Panc1 (cell line): ENCODE data around the gene TMCC1. TPM values are rescaled to one million over a fixed set of nuclear protein-coding genes. Genes with fewer than 3 reads are reported as not detected.
A peak's percentile ranks its signal among the peaks of the same experiment; 100 is the strongest.

Experiments used
- ATAC-seq: fragments of 200-7000 bp; cut with Tn5 transposase; 2 replicates; pipeline ENCODE4 v1.9.1; 2020; ENCODE audit warnings: mild to moderate bottlenecking, moderate library complexity
- BruUV-seq: library from RNA; stranded (reverse); fragments of 400-500 nt; replicated peaks from 2 replicates; lab custom pipeline; 2021; lab: Mats Ljungman, UMichigan
- CTCF ChIA-PET: fragments of 300-600 bp; sonication (Branson Sonifier 250); formaldehyde crosslinking; loops from one replicate; lab custom pipeline; 2022; ENCODE audit warnings: antibody characterized with exemption; lab: Charles Lee
- POLR2A ChIA-PET: fragments of 300-600 bp; sonication (Branson Sonifier 250); formaldehyde crosslinking; loops from one replicate; lab custom pipeline; 2022; ENCODE audit warnings: antibody characterized with exemption; lab: Charles Lee
- DNase-seq: peaks from one replicate; pipeline ENCODE4 v3.0.0-alpha.2; 2010; ENCODE audit warnings: low read depth, low spot score
- H3K27ac ChIP-seq: 2 replicates; pipeline ENCODE4 v1.5.1; 2011; ENCODE audit warnings: mild to moderate bottlenecking, low read length, inconsistent platforms
- H3K27me3 ChIP-seq: fragments of 200-500 bp; sonication (Bioruptor generic); 2 replicates; pipeline ENCODE4 v1.6.0; 2014; ENCODE audit warnings: low read length, inconsistent platforms; ENCODE audit not compliant: control insufficient read depth, insufficient read depth
- H3K36me3 ChIP-seq: fragments of 200-500 bp; sonication (Bioruptor generic); 2 replicates; pipeline ENCODE4 v1.5.1; 2014; ENCODE audit warnings: inconsistent platforms, mild to moderate bottlenecking, low read length, moderate library complexity; ENCODE audit not compliant: control insufficient read depth, insufficient read depth
- H3K4me1 ChIP-seq: 2 replicates; pipeline ENCODE4 v1.5.1; 2011; ENCODE audit warnings: inconsistent platforms, mild to moderate bottlenecking, low read length, moderate library complexity; ENCODE audit not compliant: control insufficient read depth, insufficient read depth
- H3K4me3 ChIP-seq, 2 experiments: 2 replicates each; pipeline ENCODE4 v1.5.1; 2011 to 2012; ENCODE audit warnings: low read depth in 2 of 2, low read length in 2 of 2, mild to moderate bottlenecking in 2 of 2, inconsistent platforms in 1 of 2, moderate library complexity in 1 of 2
- H3K9me3 ChIP-seq: fragments of 200-500 bp; sonication (Bioruptor generic); 2 replicates; pipeline ENCODE4 v1.5.1; 2014; ENCODE audit warnings: low read depth, mild to moderate bottlenecking, inconsistent platforms, low read length, moderate library complexity; ENCODE audit not compliant: control insufficient read depth, insufficient read depth
- POLR2AphosphoS5 ChIP-seq: IDR thresholded peaks from 2 replicates; pipeline ENCODE4 v1.6.1; 2012; ENCODE audit warnings: mild to moderate bottlenecking, low read depth, low read length, moderate library complexity
- REST ChIP-seq, 2 experiments: IDR thresholded peaks; 2 replicates each; pipeline ENCODE4 v1.6.1; 2011 to 2012; ENCODE audit warnings: low read depth in 2 of 2, control low read depth in 1 of 2, low read length in 1 of 2, mild to moderate bottlenecking in 1 of 2, moderate library complexity in 1 of 2; ENCODE audit not compliant: insufficient read depth in 1 of 2
- SIN3A ChIP-seq: IDR thresholded peaks from 2 replicates; pipeline ENCODE4 v1.6.1; 2012; ENCODE audit warnings: low read depth, mild to moderate bottlenecking, low read length, moderate library complexity, borderline replicate concordance; ENCODE audit not compliant: insufficient read depth
- TCF7L2 ChIP-seq: IDR thresholded peaks from 2 replicates; pipeline ENCODE4 v1.6.1; 2011; ENCODE audit warnings: mild to moderate bottlenecking, low read depth, low read length, inconsistent platforms
- in situ Hi-C: cut with HindIII; loops from 2 replicates; pipeline ENCODE4 v1.10.0; 2016; ENCODE audit warnings: low sequenced_read_pairs, low pct_unique_long_range_greater_than_20kb
- intact Hi-C: fragments of 100-400 bp; cut with micrococcal nuclease; formaldehyde crosslinking; loops from one replicate; pipeline ENCODE4 v1.10.0; 2022; ENCODE audit not compliant: unreplicated experiment
- total RNA-seq: library from RNA; stranded (reverse); gene quantifications from one replicate; pipeline ENCODE4 v1.2.1, GENCODE V29; 2021; ENCODE audit not compliant: unreplicated experiment
- TF ChIP-seq, protein P1 (sequence below): fragments of 450-650 bp; IDR thresholded peaks from 2 replicates; pipeline ENCODE4 v1.5.1; 2017; ENCODE audit warnings: mild to moderate bottlenecking

TMCC1 gene
- total RNA-seq, 1 experiment from 2014 or later = 33.2 TPM

GRCh38 chr3:129616291-129616690 lies 277.2 kb downstream of the TMCC1 start:
- no peak overlapping the region for H3K4me3 ChIP-seq
- H3K27ac ChIP-seq = no peak overlapping the region
- DNase-seq (no peak), ATAC-seq (no peak)
- intact Hi-C loops (no loop called here), in situ Hi-C loops (no loop called here)
- ChIA-PET CTCF (no interaction called here), POLR2A (no interaction called here)
- TF ChIP-seq REST (IDR thresholded peaks at IDR 0.05; ENCODE audit: insufficient read depth in 1 of 2, low read depth in 2 of 2, low read length in 1 of 2) = no peak
- TF ChIP-seq TCF7L2 = no peak
- TF ChIP-seq, protein P1, sequence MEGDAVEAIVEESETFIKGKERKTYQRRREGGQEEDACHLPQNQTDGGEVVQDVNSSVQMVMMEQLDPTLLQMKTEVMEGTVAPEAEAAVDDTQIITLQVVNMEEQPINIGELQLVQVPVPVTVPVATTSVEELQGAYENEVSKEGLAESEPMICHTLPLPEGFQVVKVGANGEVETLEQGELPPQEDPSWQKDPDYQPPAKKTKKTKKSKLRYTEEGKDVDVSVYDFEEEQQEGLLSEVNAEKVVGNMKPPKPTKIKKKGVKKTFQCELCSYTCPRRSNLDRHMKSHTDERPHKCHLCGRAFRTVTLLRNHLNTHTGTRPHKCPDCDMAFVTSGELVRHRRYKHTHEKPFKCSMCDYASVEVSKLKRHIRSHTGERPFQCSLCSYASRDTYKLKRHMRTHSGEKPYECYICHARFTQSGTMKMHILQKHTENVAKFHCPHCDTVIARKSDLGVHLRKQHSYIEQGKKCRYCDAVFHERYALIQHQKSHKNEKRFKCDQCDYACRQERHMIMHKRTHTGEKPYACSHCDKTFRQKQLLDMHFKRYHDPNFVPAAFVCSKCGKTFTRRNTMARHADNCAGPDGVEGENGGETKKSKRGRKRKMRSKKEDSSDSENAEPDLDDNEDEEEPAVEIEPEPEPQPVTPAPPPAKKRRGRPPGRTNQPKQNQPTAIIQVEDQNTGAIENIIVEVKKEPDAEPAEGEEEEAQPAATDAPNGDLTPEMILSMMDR = no peak
- TF ChIP-seq SIN3A = no peak
- no peak for TF ChIP-seq POLR2AphosphoS5
- no peaks in the 10 kb centered on the region for H3K27me3 ChIP-seq
- no peaks in the 10 kb centered on the region for H3K9me3 ChIP-seq
- no peaks in the 10 kb centered on the region for H3K36me3 ChIP-seq
- peaks cover 23% of the 10 kb centered on the region for H3K4me1 ChIP-seq
- BruUV-seq = no TSS peak

DNA sequence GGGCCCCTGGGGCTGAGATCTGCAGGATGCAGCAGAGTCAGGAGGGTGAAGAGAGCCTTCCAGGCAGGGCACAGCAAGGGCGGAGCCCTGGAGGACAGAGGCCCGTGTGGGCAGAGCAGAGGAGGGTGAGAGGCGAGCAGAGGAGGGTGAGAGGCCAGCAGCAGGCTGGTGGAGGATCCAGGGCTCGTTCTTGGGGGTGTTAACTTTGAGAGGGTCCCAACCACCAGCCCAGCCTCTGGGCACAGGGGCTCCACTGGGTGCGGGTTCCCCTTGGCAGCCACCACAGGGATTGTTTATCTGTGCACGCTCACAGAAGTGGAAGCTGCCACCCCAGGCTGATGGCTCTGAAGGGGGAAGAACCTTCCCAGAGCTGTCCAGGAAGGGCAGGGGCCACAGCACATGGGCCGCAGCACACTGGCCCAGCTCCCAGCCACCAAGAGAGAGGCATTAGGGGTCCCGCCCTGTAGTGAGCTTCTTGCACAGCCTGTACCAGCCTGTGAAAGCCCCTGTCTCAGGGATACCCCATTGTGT lies 277.7 kb downstream of the TMCC1 start:
- BruUV-seq = no TSS peak
- Histone ChIP-seq H3K27ac (no peak overlapping the region), H3K9me3 (no peaks in the 10 kb centered on the region), H3K27me3 (no peaks in the 10 kb centered on the region), H3K36me3 (no peaks in the 10 kb centered on the region), H3K4me3 (no peak overlapping the region), H3K4me1 (peaks cover 23% of the 10 kb centered on the region)
- POLR2A ChIA-PET = no interaction called here
- ATAC-seq = peak; percentile 27; the same call in 1 of the 2 replicates
- CTCF ChIA-PET = no interaction called here
- TF ChIP-seq SIN3A (no peak), POLR2AphosphoS5 (no peak), REST (IDR thresholded peaks at IDR 0.05; ENCODE audit: insufficient read depth in 1 of 2, low read depth in 2 of 2, low read length in 1 of 2) (no peak), TCF7L2 (no peak)
- TF ChIP-seq, protein P1 = no peak
- no peak for DNase-seq
- intact Hi-C loops = no loop called here
- in situ Hi-C loops = no loop called here
